ENCODE results near the gene BHLHE40.

The BHLHE40 gene

GRCh38 chr3:5007873-5008272, 28.6 kb downstream of the BHLHE40 start:
- TF ChIP-seq ZC3H10 (CRISPR knock-in tag; IDR thresholded peaks at IDR 0.05) (no peak), ZNF70 (CRISPR knock-in tag; IDR thresholded peaks at IDR 0.05) (no peak), PPARA (CRISPR knock-in tag; IDR thresholded peaks at IDR 0.05; ENCODE audit: borderline replicate concordance) (no peak), BACH2 (CRISPR knock-in tag; IDR thresholded peaks at IDR 0.05; ENCODE audit: borderline replicate concordance) (no peak), PATZ1 (CRISPR knock-in tag; IDR thresholded peaks at IDR 0.05; ENCODE audit: borderline replicate concordance) (no peak), ZFP30 (CRISPR knock-in tag; IDR thresholded peaks at IDR 0.05) (no peak), SNAI2 (CRISPR knock-in tag; IDR thresholded peaks at IDR 0.05) (no peak), CREB5 (CRISPR knock-in tag; IDR thresholded peaks at IDR 0.05; ENCODE audit: low read depth) (no peak), TSHZ2 (CRISPR knock-in tag; IDR thresholded peaks at IDR 0.05) (no peak), RARB (CRISPR knock-in tag; IDR thresholded peaks at IDR 0.05) (no peak), ZNF8 (CRISPR knock-in tag; IDR thresholded peaks at IDR 0.05) (no peak), OSR1 (CRISPR knock-in tag; IDR thresholded peaks at IDR 0.05) (no peak), ISL1 (CRISPR knock-in tag; IDR thresholded peaks at IDR 0.05) (no peak), TOX (CRISPR knock-in tag; IDR thresholded peaks at IDR 0.05; ENCODE audit: borderline replicate concordance) (no peak), ZNF565 (CRISPR knock-in tag; conservative IDR thresholded peaks at IDR 0.05; ENCODE audit: low read depth) (no peak)
- no peak for ATAC-seq

- no peak for ATAC-seq
These were observed 30.4 kb downstream of the BHLHE40 start for GRCh38 chr3:5009506-5010109.

GRCh38 chr3:5010140-5010539, 30.9 kb downstream of the BHLHE40 start:
- ATAC-seq, result no peak
- TF ChIP-seq TCF4 (CRISPR knock-in tag; IDR thresholded peaks at IDR 0.05; ENCODE audit: borderline replicate concordance) (no peak), GLIS3 (CRISPR knock-in tag; IDR thresholded peaks at IDR 0.05) (no peak), PPARA (CRISPR knock-in tag; IDR thresholded peaks at IDR 0.05; ENCODE audit: borderline replicate concordance) (no peak)

More at GRCh38 chr3:5009506-5010109, 30.4 kb downstream of the BHLHE40 start:
- no peak for TF ChIP-seq ZFP3 (CRISPR knock-in tag; IDR thresholded peaks at IDR 0.05)

GRCh38 chr3:5010706-5011554, 31.7 kb downstream of the BHLHE40 start:
- ATAC-seq, result no peak

More at GRCh38 chr3:5010706-5011554, 31.7 kb downstream of the BHLHE40 start:
- TF ChIP-seq ZNF70 (CRISPR knock-in tag; IDR thresholded peaks at IDR 0.05) (no peak), RARB (CRISPR knock-in tag; IDR thresholded peaks at IDR 0.05) (no peak), PATZ1 (CRISPR knock-in tag; IDR thresholded peaks at IDR 0.05; ENCODE audit: borderline replicate concordance) (no peak), GLIS3 (CRISPR knock-in tag; IDR thresholded peaks at IDR 0.05) (no peak), TCF4 (CRISPR knock-in tag; IDR thresholded peaks at IDR 0.05; ENCODE audit: borderline replicate concordance) (no peak), CSDC2 (CRISPR knock-in tag; IDR thresholded peaks at IDR 0.05) (no peak), OSR1 (CRISPR knock-in tag; IDR thresholded peaks at IDR 0.05) (no peak), ZFP3 (CRISPR knock-in tag; IDR thresholded peaks at IDR 0.05) (no peak), BACH2 (CRISPR knock-in tag; IDR thresholded peaks at IDR 0.05; ENCODE audit: borderline replicate concordance) (no peak), ARNTL (CRISPR knock-in tag; IDR thresholded peaks at IDR 0.05; ENCODE audit: borderline replicate concordance, low read depth) (no peak), PPARA (CRISPR knock-in tag; IDR thresholded peaks at IDR 0.05; ENCODE audit: borderline replicate concordance) (no peak), ZNF8 (CRISPR knock-in tag; IDR thresholded peaks at IDR 0.05) (no peak), ZC3H10 (CRISPR knock-in tag; IDR thresholded peaks at IDR 0.05) (no peak), SNAI2 (CRISPR knock-in tag; IDR thresholded peaks at IDR 0.05) (no peak), TOX (CRISPR knock-in tag; IDR thresholded peaks at IDR 0.05; ENCODE audit: borderline replicate concordance) (no peak), CREB5 (CRISPR knock-in tag; IDR thresholded peaks at IDR 0.05; ENCODE audit: low read depth) (no peak), TSHZ2 (CRISPR knock-in tag; IDR thresholded peaks at IDR 0.05) (no peak)
